HAP-1 (cell line): ENCODE measurements around the gene ULBP3.

Experiments
- DNase-seq, 2 experiments: peaks; one replicate each; pipeline ENCODE4 v3.0.0-alpha.2; 2016 to 2020; ENCODE audit warnings: low spot score in 2 of 2
- H3K27me3 ChIP-seq: fragments of 250-450 bp; sonication (Bioruptor Pico); 2 replicates; pipeline ENCODE4 v1.5.1; 2020; ENCODE audit warnings: low read depth, mild to moderate bottlenecking, moderate library complexity
- H3K36me3 ChIP-seq: fragments of 250-450 bp; sonication (Bioruptor Pico); replicated peaks from 2 replicates; pipeline ENCODE4 v1.5.1; 2020; ENCODE audit warnings: mild to moderate bottlenecking
- H3K4me1 ChIP-seq: fragments of 250-450 bp; sonication (Bioruptor Pico); 2 replicates; pipeline ENCODE4 v1.5.1; 2020; ENCODE audit warnings: mild to moderate bottlenecking
- H3K4me3 ChIP-seq: fragments of 250-450 bp; sonication (Bioruptor Pico); 2 replicates; pipeline ENCODE4 v1.5.1; 2020; ENCODE audit warnings: mild to moderate bottlenecking, moderate library complexity
- H3K9me3 ChIP-seq: fragments of 250-450 bp; sonication (Bioruptor Pico); 2 replicates; pipeline ENCODE4 v1.5.1; 2020; ENCODE audit warnings: mild to moderate bottlenecking, moderate library complexity
- in situ Hi-C: fragments of 300-500 bp; cut with MboI; formaldehyde crosslinking; loops from 3 replicates; pipeline ENCODE4 v1.14.3; 2020; ENCODE audit warnings: low sequenced_read_pairs, inconsistent platforms, mixed read lengths

The ULBP3 gene

DNA sequence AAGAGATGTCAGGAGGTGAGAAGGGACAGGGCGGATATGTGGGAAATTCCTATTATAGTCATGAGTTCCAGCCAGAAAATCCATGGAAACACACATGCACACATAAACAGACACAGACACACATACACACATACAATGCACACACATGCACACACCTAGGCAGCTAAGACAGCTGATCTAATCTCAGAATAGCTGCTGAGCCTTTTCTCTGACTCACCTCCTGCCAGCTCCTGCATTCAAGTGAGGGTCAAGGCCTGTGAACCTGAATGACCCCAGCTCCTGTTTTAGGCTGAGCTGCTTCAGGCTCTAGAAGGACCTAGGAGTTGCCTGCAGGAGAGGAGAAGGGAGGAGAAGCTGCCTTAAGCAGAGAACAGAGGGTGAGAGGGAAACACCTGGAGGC, 22.0 kb downstream of the ULBP3 start:
- no peaks in the 10 kb centered on the region; the same call in 1 of the 2 replicates for H3K27me3 ChIP-seq
- in situ Hi-C loops, result no loop called here
- no peak overlapping the region for H3K4me3 ChIP-seq

DNA sequence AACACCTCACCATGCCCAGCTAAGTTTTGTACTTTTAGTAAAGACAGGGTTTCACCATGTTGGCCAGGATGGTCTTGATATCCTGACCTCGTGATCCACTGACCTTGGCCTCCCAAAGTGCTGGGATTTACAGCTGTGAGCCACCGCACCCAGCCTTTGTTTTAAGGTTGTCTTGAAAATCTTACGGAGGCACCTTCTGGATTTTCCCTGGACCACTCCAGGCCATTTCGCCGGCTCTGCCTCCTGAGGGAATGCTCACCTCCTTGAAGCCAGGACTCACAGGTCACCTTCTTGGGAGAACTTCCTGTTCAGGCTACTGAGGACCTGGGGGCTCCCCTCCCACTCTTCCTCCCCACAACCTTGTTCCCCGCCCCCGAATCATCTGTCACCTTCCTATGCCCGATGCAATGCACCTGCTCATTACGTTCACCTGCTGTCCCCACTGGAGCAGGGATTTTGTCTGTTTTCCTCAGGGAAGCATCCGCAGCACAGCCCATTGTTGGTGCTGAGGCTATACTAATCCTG, 24.2 kb downstream of the ULBP3 start:
- DNase-seq, result no peak
- Histone ChIP-seq H3K27me3 (peaks cover 3% of the 10 kb centered on the region), H3K36me3 (no peaks in the 10 kb centered on the region), H3K4me3 (no peak overlapping the region), H3K4me1 (no peaks in the 10 kb centered on the region), H3K9me3 (no peaks in the 10 kb centered on the region; the same call in 1 of the 2 replicates)
- in situ Hi-C loops, result no loop called here

More for the DNA sequence above, 22.0 kb downstream of the ULBP3 start:
- no peak for DNase-seq
- H3K36me3 ChIP-seq, result no peaks in the 10 kb centered on the region
- H3K4me1 ChIP-seq, result no peaks in the 10 kb centered on the region
- no peaks in the 10 kb centered on the region; the same call in 1 of the 2 replicates for H3K9me3 ChIP-seq

DNA sequence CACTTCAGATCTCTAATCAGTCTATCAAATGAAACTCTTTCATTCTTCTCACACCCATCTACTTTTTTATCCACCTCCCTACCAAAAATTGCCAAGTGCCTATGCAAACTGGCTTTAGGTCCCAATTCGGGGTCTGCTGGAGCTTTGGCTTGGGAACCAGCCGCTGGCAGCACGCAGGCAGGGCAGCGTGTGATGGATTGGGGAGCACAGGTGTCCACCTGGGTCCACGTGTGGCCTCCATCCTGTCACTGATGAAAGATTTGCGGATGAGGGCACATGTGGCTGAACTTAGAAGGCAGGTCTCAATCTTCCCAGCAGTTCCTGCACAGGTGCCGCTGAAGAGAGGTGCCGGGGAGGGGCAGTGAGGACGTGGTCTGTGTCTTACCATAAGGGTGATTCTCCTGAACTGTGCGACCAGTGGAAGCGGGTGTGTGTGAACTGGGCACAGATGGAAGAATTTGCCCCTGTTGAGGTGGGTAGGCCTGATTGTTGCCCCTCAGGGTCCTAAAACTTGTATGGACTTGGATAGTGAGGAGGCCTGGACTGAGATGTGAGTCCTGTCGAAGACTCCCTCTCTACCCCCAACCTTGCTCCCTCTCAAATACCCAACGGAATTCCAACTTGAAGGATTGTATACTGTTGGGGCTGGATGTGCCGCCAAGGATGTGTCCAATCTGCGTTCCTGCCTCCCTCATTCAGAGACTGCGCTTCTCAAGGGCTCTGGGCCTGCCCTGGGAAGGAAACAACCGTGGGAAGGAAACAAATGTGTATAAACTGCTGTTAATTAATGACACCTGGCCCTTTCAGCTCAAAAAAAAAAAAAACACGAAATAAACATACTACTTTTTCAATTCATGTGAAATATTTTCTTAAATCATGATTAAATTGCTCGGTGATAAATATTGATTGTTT, 25.2 kb downstream of the ULBP3 start:
- Histone ChIP-seq H3K9me3 (no peaks in the 10 kb centered on the region; the same call in 1 of the 2 replicates), H3K27me3 (peaks cover 10% of the 10 kb centered on the region), H3K36me3 (no peaks in the 10 kb centered on the region), H3K4me1 (no peaks in the 10 kb centered on the region), H3K4me3 (no peak overlapping the region)
- in situ Hi-C loops, result no loop called here
- DNase-seq, result no peak

DNA sequence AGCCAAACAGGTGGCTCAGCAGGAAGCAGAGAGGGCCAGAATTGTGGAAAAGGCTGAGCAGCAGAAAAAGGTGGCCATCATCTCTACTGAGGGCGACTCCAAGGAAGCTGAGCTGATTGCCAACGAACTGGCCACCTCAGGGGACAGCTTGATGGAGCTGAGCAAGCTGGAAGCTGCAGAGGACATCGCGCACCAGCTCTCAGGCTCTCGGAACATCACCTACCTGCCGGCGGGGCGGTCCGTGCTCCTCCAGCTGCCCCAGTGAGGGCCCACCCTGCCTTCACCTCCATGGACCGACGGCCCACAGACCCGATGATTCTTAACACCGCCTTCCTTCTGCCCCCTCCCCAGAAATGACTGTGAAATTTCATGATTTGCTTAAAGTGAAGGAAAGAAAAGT, 25.8 kb downstream of the ULBP3 start:
- no peaks in the 10 kb centered on the region for H3K4me1 ChIP-seq
- H3K27me3 ChIP-seq, result peaks cover 16% of the 10 kb centered on the region
- DNase-seq, result no peak
- H3K9me3 ChIP-seq, result no peaks in the 10 kb centered on the region; the same call in 1 of the 2 replicates
- no peaks in the 10 kb centered on the region for H3K36me3 ChIP-seq
- H3K4me3 ChIP-seq, result no peak overlapping the region
- in situ Hi-C loops, result no loop called here

DNA sequence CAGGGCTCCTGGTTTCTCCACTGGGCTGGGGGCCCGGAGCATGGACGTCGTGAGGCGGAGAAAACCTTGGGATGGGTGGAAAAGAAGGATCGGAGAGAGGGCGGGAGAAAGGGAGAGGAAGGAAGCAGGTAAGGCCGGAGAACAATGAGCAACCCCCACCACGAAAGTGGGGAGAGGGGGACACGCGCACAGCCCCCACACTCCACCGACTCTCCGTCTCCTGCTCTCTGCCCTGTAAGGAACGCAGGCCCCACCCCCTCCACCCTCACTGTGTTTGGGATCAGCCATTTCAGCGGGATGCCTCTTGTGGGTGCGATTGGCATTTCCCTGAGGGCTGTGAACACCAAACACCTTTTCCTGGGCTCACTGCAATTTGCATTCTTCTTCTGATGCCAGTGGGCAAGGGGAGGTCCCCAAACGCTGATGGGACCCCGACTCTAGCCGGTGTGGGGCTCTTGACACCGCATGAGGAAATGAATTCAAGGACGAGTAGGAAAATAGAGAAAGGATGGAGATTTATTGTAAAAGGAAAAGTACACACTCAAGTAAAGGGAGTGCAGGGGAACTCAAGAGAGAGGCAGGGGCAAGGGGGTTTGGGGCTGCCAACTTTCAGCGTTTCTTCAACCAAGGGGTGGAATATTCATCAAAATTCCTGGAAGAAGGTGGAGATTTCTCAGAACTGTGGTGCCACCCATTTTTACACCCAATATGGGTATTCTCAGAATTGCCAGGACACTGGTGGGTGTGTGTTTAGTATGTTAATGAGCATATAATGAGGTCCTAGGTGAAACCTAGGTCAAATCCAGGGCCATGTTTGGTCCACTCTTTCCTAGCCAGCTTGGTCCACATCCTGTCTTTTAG, 30.5 kb downstream of the ULBP3 start:
- peaks cover 51% of the 10 kb centered on the region for H3K27me3 ChIP-seq

DNA sequence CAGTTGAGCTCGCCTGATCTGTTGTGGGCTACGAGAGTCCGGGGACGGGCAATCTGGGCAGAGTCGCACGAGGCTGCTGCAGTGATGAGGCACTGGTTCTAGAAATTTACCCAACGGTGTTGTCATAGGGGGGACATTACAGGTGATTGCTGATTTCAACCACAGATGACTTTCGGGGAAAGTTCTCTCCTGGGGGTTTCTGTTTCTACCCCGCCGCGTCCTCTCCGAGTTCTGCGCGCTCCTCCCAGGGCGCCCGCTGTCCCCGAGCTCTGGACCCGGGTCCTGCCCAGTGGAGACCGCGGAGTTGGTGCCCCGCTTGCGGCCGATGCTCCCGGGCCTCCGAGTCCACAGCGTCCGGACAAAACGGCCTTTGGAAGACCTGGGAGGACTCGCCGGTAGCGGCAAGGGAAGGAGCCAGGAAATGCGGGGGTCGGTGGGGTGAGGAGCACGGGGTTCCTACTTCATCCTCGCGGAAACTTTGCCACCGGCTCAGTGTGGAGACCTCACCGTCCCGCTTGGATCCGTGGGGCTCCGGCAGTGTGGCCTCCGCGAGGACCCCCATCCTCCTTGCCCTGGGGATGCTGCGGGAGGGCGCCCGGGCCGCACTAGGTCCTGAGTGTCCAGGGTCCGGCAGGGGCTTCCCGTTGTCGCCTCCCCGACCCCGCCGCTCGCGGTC, 31.3 kb downstream of the ULBP3 start:
- peaks cover 7% of the 10 kb centered on the region for H3K4me1 ChIP-seq
- peak overlapping the region; percentile 17 for H3K4me3 ChIP-seq
- H3K9me3 ChIP-seq, result no peaks in the 10 kb centered on the region
- in situ Hi-C loops, result no loop called here
- peaks cover 57% of the 10 kb centered on the region for H3K27me3 ChIP-seq
- peak in 1 of 2 experiments; percentile 21 for DNase-seq
- H3K36me3 ChIP-seq, result no peaks in the 10 kb centered on the region

More for the DNA sequence above, 30.5 kb downstream of the ULBP3 start:
- Histone ChIP-seq H3K9me3 (no peaks in the 10 kb centered on the region), H3K36me3 (no peaks in the 10 kb centered on the region), H3K4me1 (peaks cover 7% of the 10 kb centered on the region), H3K4me3 (no peak overlapping the region)
- in situ Hi-C loops, result no loop called here
- DNase-seq, result peak in 1 of 2 experiments; percentile 29

DNA sequence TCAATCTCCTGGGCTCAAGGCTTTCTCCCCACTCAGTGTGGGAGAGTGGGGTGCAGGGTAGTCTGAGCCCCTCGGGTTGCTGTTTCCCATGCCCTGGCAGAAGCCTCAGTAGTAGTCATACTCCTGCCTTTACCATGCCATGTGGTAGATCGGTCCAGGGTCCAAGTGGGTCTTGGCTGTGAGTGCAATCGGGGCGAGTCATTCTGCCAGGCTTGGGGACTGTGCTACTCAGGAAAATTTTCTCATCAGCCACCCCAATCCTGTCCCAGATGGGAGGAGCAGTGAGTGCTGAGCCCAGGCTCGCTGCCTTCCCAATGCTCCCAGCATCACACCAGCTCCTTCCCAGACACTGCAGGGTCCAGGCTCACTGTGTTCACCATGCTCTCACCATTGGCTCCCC, 32.8 kb downstream of the ULBP3 start:
- DNase-seq, result no peak
- Histone ChIP-seq H3K27me3 (peaks cover 57% of the 10 kb centered on the region), H3K36me3 (no peaks in the 10 kb centered on the region), H3K9me3 (no peaks in the 10 kb centered on the region), H3K4me1 (peaks cover 7% of the 10 kb centered on the region), H3K4me3 (no peak overlapping the region)
- in situ Hi-C loops, result no loop called here

DNA sequence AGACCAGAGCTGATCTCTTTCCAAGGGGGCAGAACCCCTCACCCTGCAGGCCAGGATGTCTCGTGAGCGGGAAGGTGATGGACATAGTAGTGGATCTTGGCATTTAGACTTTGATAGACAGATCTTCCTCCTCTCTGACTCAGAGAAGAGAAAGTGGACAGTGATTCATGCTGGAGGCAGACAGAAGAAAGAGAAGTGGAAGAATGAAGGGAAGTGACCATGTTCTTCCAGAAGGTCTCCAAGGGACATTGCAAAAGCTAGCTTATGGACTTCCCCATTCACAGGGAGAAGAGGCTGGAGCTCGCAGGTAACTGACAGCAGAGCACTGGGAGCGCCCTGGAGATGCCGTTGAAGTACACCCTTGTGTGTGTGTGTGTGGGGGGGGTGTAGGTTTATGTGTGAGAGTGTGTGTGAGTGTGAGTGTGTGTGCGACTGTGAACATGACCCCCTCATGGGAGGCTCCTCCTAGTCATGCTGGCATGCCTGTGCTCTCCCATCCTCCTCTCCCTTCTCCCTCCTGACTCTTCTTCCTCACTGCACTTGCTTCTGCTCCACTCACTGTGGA, 35.6 kb downstream of the ULBP3 start:
- peaks cover 43% of the 10 kb centered on the region for H3K27me3 ChIP-seq
- DNase-seq, result no peak

DNA sequence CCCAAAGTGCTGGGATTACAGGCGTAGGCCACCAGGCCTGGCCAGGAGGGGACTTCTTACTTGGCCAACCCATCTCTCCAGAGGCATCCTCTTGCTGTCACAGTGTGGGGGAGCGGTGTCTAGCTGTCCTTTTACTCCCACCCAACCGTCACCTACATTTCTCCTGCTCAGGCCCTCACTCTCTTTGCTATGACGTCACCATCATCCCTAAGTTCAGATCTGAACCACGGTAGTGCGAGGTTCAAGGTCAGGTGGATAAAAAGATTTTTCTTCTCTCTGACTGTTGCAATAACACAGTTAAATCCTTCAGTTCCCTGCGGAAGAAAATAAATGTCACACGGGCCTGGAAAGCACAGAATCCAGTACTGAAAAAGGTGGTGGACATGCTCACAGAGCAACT, 36.3 kb downstream of the ULBP3 start:
- H3K27me3 ChIP-seq, result peaks cover 36% of the 10 kb centered on the region
- in situ Hi-C loops, result no loop called here

More for the DNA sequence above, 35.6 kb downstream of the ULBP3 start:
- Histone ChIP-seq H3K36me3 (no peaks in the 10 kb centered on the region), H3K4me1 (peaks cover 7% of the 10 kb centered on the region), H3K9me3 (no peaks in the 10 kb centered on the region), H3K4me3 (no peak overlapping the region)
- in situ Hi-C loops, result no loop called here

GRCh38 chr6:150030611-150031010, 38.3 kb downstream of the ULBP3 start:
- DNase-seq, result no peak
- in situ Hi-C loops, result no loop called here
- Histone ChIP-seq H3K4me3 (no peak overlapping the region), H3K36me3 (no peaks in the 10 kb centered on the region), H3K4me1 (no peaks in the 10 kb centered on the region), H3K27me3 (peaks cover 17% of the 10 kb centered on the region), H3K9me3 (no peaks in the 10 kb centered on the region)

More for the DNA sequence above, 36.3 kb downstream of the ULBP3 start:
- H3K4me3 ChIP-seq, result no peak overlapping the region
- no peak for DNase-seq
- no peaks in the 10 kb centered on the region for H3K9me3 ChIP-seq
- H3K36me3 ChIP-seq, result no peaks in the 10 kb centered on the region
- H3K4me1 ChIP-seq, result peaks cover 7% of the 10 kb centered on the region

DNA sequence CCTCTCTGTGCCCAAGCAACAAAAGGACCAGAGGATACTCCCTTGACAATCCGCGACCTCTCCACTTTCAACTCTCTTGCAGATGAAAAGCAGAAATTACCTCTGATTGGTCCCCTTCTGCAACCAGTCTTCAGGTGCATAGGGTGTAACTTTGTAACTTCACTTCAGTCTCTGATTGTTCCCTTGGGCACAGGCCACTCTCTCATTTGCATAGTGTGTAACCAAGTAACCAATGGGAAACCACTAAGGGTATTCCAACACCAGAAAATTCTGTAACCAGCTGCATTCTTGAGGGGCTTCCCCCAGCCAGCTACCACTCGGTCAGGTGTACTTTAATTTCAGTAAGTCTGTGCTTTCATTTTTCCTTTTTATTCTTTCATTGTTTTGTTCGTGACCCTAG, 39.2 kb downstream of the ULBP3 start:
- no peak for DNase-seq
- no peaks in the 10 kb centered on the region for H3K9me3 ChIP-seq
- peaks cover 15% of the 10 kb centered on the region for H3K27me3 ChIP-seq
- in situ Hi-C loops, result no loop called here
- H3K4me1 ChIP-seq, result no peaks in the 10 kb centered on the region
- H3K36me3 ChIP-seq, result no peaks in the 10 kb centered on the region
- H3K4me3 ChIP-seq, result no peak overlapping the region

- H3K27me3 ChIP-seq, result peaks cover 11% of the 10 kb centered on the region
- DNase-seq, result no peak
- in situ Hi-C loops, result no loop called here
- H3K36me3 ChIP-seq, result no peaks in the 10 kb centered on the region
- no peaks in the 10 kb centered on the region for H3K9me3 ChIP-seq
- no peak overlapping the region for H3K4me3 ChIP-seq
- no peaks in the 10 kb centered on the region for H3K4me1 ChIP-seq
Measured at GRCh38 chr6:150029276-150029675, 39.6 kb downstream of the ULBP3 start.

DNA sequence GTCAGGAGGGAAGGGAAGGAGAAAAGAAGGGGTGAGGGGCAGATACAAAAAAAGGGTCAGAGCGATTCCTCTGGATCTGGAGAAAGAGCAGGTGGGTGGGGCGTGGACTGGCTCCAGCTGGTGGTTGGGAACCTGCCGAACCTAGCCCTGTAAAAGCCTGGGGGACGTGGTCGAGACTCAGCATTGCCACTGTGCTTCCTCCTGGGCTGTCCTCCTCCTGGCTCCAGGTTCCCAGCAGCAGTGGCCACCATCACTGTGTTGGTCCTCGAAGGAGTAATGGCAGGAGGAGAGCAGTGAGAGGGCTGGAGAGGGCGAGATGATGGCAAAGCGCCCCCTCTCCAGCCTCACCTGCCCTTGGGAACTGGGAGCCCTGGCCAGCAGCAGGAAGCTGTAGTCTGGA, 40.1 kb downstream of the ULBP3 start:
- in situ Hi-C loops, result no loop called here
- peaks cover 9% of the 10 kb centered on the region for H3K27me3 ChIP-seq
- DNase-seq, result no peak

More for the DNA sequence above, 40.1 kb downstream of the ULBP3 start:
- Histone ChIP-seq H3K4me3 (no peak overlapping the region), H3K36me3 (no peaks in the 10 kb centered on the region), H3K4me1 (no peaks in the 10 kb centered on the region), H3K9me3 (no peaks in the 10 kb centered on the region)
